Uterus (tissue), 4 donors: ENCODE data around the gene MT1G. TPM values are rescaled to one million over a fixed set of nuclear protein-coding genes. Genes with fewer than 3 reads are reported as not detected.

Experiments
- DNase-seq, 2 donors: peaks; one replicate each; pipeline ENCODE4 v3.0.0-alpha.2; 2019 to 2020
- H3K27ac ChIP-seq, 2 donors: fragments of 200-600 bp; sonication (generic); 1 replicate in 1 of 2; 2 replicates in 1 of 2; pipeline ENCODE4 v1.5.1; 2016 to 2018
- H3K27me3 ChIP-seq, 2 donors: fragments of 200-600 bp; sonication (generic); one replicate each; pipeline ENCODE4 v1.5.1; 2018 to 2019; ENCODE audit warnings: control low read depth in 1 of 2
- H3K36me3 ChIP-seq, 2 donors: fragments of 200-600 bp; sonication (generic); one replicate each; pipeline ENCODE4 v1.5.1; 2019; ENCODE audit warnings: control low read depth in 1 of 2
- H3K4me1 ChIP-seq, 2 donors: fragments of 200-600 bp; sonication (generic); one replicate each; pipeline ENCODE4 v1.5.1; 2018 to 2019; ENCODE audit warnings: control low read depth in 1 of 2
- H3K4me3 ChIP-seq, 2 donors: fragments of 200-600 bp; sonication (generic); 1 replicate in 1 of 2; 2 replicates in 1 of 2; pipeline ENCODE4 v1.5.1; 2018 to 2019; ENCODE audit warnings: mild to moderate bottlenecking in 1 of 2
- H3K9me3 ChIP-seq, 2 donors: fragments of 200-600 bp; sonication (generic); one replicate each; pipeline ENCODE4 v1.5.1; 2019; ENCODE audit warnings: control low read depth in 1 of 2
- POLR2A ChIP-seq, 2 donors: fragments of 450-650 bp; IDR thresholded peaks; one replicate each; pipeline ENCODE4 v1.6.1; 2016; ENCODE audit warnings: antibody characterized with exemption in 2 of 2, mild to moderate bottlenecking in 1 of 2, moderate library complexity in 1 of 2
- intact Hi-C: fragments of 100-400 bp; cut with DNase I; formaldehyde crosslinking; loops from one replicate; pipeline ENCODE4 v1.15.1; 2023; ENCODE audit warnings: low total_unique reads
- total RNA-seq, 4 donors: library from RNA; depleted of rRNA in 3 of 4; stranded (reverse); fragments of >200 nt in 3 of 4; gene quantifications; one replicate each; pipeline versions ENCODE4 v1.1.0 to v1.2.4, GENCODE V29; 2014 to 2023
- TF ChIP-seq, protein P1 (sequence below), 4 experiments: fragments of 200-600 bp in 2 of 4; fragments of 450-650 bp in 2 of 4; sonication (generic) in 2 of 4; IDR thresholded peaks; one replicate each; pipeline ENCODE4 v1.5.1; 2016 to 2019; ENCODE audit warnings: antibody characterized with exemption in 4 of 4, mild to moderate bottlenecking in 2 of 4, moderate library complexity in 1 of 4
- donor health status: DM: yes; HTN: yes; CAD: no.

MT1G gene
- total RNA-seq, 4 donors from 2014 or later = 51.8 TPM; not detected in 3

DNA sequence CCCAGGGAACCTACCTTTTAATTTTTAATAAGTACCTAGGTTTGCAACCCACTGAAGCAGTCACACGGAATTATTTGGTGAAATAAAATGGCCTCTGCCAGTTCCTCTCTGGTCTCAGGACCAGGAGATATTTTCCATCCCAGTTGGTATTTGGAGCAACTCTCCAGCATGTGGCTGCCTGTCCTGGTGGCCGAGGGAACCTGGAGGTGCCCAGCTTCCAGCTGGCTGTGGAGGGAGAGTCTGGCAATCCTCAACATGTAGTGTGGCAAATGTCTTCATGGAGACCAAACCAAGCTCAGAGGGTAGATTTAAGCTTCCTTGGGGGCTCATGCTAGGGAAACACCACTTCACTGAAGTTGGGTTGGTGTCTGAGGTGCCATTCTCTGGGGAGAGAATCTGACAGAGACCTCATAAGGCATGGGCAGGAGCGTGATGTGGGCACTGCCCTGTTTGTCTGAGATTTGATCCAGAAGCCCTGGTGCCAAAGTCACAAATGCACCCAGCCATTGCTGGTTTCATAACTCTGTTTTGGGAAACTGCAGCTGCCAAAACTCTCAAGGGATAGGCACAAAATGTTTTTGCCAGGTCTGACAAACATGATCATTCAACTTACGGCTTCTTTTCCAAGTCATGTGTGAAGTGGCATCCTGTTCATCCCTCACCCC is 17.2 kb upstream of the MT1G start:
- intact Hi-C loops = no loop called here
- TF ChIP-seq, protein P1, sequence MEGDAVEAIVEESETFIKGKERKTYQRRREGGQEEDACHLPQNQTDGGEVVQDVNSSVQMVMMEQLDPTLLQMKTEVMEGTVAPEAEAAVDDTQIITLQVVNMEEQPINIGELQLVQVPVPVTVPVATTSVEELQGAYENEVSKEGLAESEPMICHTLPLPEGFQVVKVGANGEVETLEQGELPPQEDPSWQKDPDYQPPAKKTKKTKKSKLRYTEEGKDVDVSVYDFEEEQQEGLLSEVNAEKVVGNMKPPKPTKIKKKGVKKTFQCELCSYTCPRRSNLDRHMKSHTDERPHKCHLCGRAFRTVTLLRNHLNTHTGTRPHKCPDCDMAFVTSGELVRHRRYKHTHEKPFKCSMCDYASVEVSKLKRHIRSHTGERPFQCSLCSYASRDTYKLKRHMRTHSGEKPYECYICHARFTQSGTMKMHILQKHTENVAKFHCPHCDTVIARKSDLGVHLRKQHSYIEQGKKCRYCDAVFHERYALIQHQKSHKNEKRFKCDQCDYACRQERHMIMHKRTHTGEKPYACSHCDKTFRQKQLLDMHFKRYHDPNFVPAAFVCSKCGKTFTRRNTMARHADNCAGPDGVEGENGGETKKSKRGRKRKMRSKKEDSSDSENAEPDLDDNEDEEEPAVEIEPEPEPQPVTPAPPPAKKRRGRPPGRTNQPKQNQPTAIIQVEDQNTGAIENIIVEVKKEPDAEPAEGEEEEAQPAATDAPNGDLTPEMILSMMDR (IDR thresholded peaks at IDR 0.05) = no peak
- no peak for TF ChIP-seq POLR2A (IDR thresholded peaks at IDR 0.05)
- no peak for DNase-seq
- H3K4me1 ChIP-seq = no peaks in the 10 kb centered on the region
- H3K9me3 ChIP-seq = no peaks in the 10 kb centered on the region
- no peaks in the 10 kb centered on the region for H3K27me3 ChIP-seq
- no peak overlapping the region for H3K27ac ChIP-seq
- no peaks in the 10 kb centered on the region for H3K36me3 ChIP-seq
- no peak overlapping the region for H3K4me3 ChIP-seq

GRCh38 chr16:56684256-56684925 is 16.5 kb upstream of the MT1G start:
- H3K36me3 ChIP-seq = no peaks in the 10 kb centered on the region
- TF ChIP-seq, protein P1 (IDR thresholded peaks at IDR 0.05) = no peak
- TF ChIP-seq POLR2A (IDR thresholded peaks at IDR 0.05) = no peak
- no peak overlapping the region for H3K4me3 ChIP-seq
- H3K9me3 ChIP-seq = no peaks in the 10 kb centered on the region
- intact Hi-C loops = no loop called here
- H3K4me1 ChIP-seq = no peaks in the 10 kb centered on the region
- H3K27ac ChIP-seq = no peak overlapping the region
- no peaks in the 10 kb centered on the region for H3K27me3 ChIP-seq
- DNase-seq = no peak

- Histone ChIP-seq H3K4me1 (no peaks in the 10 kb centered on the region), H3K27ac (peak overlapping the region in 1 of 2 donors; percentile 81), H3K9me3 (no peaks in the 10 kb centered on the region), H3K27me3 (no peaks in the 10 kb centered on the region), H3K4me3 (peak overlapping the region in 1 of 2 donors; percentile 55), H3K36me3 (no peaks in the 10 kb centered on the region)
- no peak for TF ChIP-seq POLR2A (IDR thresholded peaks at IDR 0.05)
- TF ChIP-seq, protein P1 (IDR thresholded peaks at IDR 0.05) = no peak
- intact Hi-C loops = no loop called here
- no peak for DNase-seq
Measured at GRCh38 chr16:56683424-56684172, 15.7 kb upstream of the MT1G start.

GRCh38 chr16:56682703-56683397 is 15.0 kb upstream of the MT1G start:
- intact Hi-C loops = no loop called here

More at GRCh38 chr16:56682703-56683397, 15.0 kb upstream of the MT1G start:
- Histone ChIP-seq H3K9me3 (no peaks in the 10 kb centered on the region), H3K4me1 (no peaks in the 10 kb centered on the region), H3K27me3 (no peaks in the 10 kb centered on the region), H3K4me3 (peak overlapping the region; percentile 48 to 55), H3K36me3 (no peaks in the 10 kb centered on the region), H3K27ac (peak overlapping the region; percentile 70 to 81)
- peak; percentile 26 for DNase-seq
- TF ChIP-seq, protein P1 (IDR thresholded peaks at IDR 0.05) = no peak
- no peak for TF ChIP-seq POLR2A (IDR thresholded peaks at IDR 0.05)
